Gastroesophageal sphincter (tissue), 2 donors: ENCODE data around the gene ASPRV1.

Experiments used
- POLR2A ChIP-seq, 2 donors: fragments of 450-650 bp; IDR thresholded peaks; one replicate each; pipeline ENCODE4 v1.6.1; 2017; ENCODE audit warnings: antibody characterized with exemption in 2 of 2, mild to moderate bottlenecking in 2 of 2, moderate library complexity in 1 of 2
- POLR2AphosphoS5 ChIP-seq: sonication (generic); formaldehyde crosslinking; IDR thresholded peaks from one replicate; pipeline ENCODE4 v1.6.1; 2017; ENCODE audit warnings: antibody characterized with exemption

DNA sequence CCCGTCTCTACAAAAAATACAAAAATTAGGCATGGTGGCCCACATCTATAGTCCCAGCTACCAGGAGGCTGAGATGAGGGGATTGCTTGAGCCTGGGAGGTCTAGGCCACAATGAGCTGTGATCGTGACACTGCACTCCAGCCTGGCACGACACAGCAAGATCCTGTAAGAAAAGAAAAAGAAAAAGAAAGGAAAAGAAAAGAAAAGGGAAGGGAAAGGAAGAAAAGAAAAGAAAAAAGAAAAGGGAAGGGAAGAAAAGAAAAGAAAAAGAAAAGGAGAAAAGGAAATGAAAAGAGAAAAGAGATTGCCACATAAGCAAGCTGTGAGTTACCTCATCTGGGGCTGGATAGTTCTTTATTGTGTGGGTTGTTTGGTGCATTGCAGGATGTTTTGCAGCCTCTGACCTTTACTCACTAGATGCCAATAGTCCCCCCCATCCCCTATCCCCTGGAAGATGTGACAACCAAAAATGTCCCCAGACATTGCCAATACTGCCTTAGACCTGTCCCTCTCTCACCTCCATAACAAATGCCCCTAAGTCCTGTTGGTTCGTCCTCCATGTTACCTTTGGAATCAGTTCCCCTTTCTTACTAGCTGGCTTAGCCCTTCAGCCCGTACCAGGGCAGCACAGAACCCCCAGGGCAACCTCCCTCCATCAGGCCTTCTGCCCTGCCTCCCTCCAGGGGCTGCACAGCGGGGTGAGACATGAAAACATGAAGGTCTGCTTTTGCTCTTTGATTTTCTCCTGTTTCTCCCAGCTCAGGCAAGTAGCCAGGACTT, 8.9 kb downstream of the ASPRV1 start:
- TF ChIP-seq POLR2A (IDR thresholded peaks at IDR 0.05) (no peak), POLR2AphosphoS5 (no peak)
